ENCODE data around the gene LAT.

DNA sequence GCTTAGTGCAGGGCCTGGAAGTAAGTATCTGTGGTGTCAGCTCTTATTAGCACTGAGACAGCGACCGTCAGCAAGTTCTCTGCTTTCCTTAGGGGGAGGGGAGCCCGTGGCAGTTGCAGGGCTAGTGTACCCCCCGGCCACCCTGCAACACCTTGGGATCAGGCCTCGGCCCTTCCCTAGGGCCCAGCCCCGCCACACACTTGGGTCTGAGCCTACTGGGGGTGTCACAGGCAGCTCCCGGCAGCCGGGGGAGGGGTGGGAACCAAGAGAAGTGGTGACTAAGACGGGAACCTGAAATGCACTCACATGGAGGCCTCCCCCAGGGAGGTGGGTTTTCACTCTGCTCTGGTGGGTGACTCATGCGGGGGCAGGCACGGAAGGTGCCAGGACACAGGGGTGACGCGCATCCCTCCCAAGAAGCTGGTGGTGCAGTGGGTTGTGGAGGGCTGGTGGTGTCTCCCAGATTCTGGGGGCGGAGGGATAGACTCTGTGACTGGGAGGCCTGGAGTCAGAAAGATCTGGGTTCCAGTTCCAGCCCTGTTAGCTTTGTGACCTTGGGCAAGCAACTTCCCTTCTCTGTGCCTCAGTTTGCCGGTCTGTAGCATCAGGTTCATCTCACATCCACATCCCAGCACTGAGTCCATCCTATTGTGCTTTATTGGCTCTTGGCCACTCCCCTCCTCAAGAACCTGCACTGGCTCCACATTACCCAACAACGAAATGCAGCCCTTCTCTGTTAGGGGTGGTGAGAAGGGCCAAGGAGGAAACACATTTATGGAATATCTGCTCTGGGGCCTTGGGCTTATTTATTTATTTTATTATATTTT, 44.5 kb downstream of the LAT start:
- TF ChIP-seq, protein P1, sequence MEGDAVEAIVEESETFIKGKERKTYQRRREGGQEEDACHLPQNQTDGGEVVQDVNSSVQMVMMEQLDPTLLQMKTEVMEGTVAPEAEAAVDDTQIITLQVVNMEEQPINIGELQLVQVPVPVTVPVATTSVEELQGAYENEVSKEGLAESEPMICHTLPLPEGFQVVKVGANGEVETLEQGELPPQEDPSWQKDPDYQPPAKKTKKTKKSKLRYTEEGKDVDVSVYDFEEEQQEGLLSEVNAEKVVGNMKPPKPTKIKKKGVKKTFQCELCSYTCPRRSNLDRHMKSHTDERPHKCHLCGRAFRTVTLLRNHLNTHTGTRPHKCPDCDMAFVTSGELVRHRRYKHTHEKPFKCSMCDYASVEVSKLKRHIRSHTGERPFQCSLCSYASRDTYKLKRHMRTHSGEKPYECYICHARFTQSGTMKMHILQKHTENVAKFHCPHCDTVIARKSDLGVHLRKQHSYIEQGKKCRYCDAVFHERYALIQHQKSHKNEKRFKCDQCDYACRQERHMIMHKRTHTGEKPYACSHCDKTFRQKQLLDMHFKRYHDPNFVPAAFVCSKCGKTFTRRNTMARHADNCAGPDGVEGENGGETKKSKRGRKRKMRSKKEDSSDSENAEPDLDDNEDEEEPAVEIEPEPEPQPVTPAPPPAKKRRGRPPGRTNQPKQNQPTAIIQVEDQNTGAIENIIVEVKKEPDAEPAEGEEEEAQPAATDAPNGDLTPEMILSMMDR (IDR thresholded peaks at IDR 0.05): no peak
- TF ChIP-seq POLR2A (IDR thresholded peaks at IDR 0.05): no peak
